ENCODE measurements around the gene COA8. TPM values are rescaled to one million over a fixed set of nuclear protein-coding genes. Genes with fewer than 3 reads are reported as not detected.

COA8 gene
- total RNA-seq, 1 donor from 2014 or later = 45.8 TPM

GRCh38 chr14:103535891-103536565 lies 26.7 kb upstream of the COA8 start:
- DNase-seq (ENCODE audit: low spot score) = no peak

GRCh38 chr14:103536693-103537092 lies 26.1 kb upstream of the COA8 start:
- DNase-seq (ENCODE audit: low spot score) = no peak

- DNase-seq (ENCODE audit: low spot score) = no peak
These were observed 25.4 kb upstream of the COA8 start for GRCh38 chr14:103537175-103537990.

- DNase-seq (ENCODE audit: low spot score) = no peak
These were observed 24.3 kb upstream of the COA8 start for GRCh38 chr14:103538291-103539055.

GRCh38 chr14:103539056-103539825 lies 23.5 kb upstream of the COA8 start:
- DNase-seq (ENCODE audit: low spot score) = no peak

GRCh38 chr14:103540821-103541708 lies 21.7 kb upstream of the COA8 start:
- DNase-seq (ENCODE audit: low spot score) = no peak

- DNase-seq (ENCODE audit: low spot score) = no peak
These were observed 20.8 kb upstream of the COA8 start for GRCh38 chr14:103541709-103542604.

- no peak for DNase-seq (ENCODE audit: low spot score)
These were observed 20.1 kb upstream of the COA8 start for GRCh38 chr14:103542605-103543088.

GRCh38 chr14:103543140-103543539 lies 19.6 kb upstream of the COA8 start:
- no peak for DNase-seq (ENCODE audit: low spot score)

GRCh38 chr14:103543721-103544387 lies 18.9 kb upstream of the COA8 start:
- no peak for DNase-seq (ENCODE audit: low spot score)

GRCh38 chr14:103544388-103545218 lies 18.2 kb upstream of the COA8 start:
- DNase-seq (ENCODE audit: low spot score) = no peak

GRCh38 chr14:103545219-103545914 lies 17.4 kb upstream of the COA8 start:
- no peak for DNase-seq (ENCODE audit: low spot score)

- DNase-seq (ENCODE audit: low spot score) = no peak
These were observed 16.7 kb upstream of the COA8 start for GRCh38 chr14:103545915-103546651.

GRCh38 chr14:103546652-103547454 lies 15.9 kb upstream of the COA8 start:
- DNase-seq (ENCODE audit: low spot score) = no peak

GRCh38 chr14:103547455-103547940 lies 15.3 kb upstream of the COA8 start:
- no peak for DNase-seq (ENCODE audit: low spot score)

All from mesenteric fat pad (tissue), 1 donor.